Heart left ventricle (tissue), 13 donors: Measurements from ENCODE around the gene EEIG1.

ENCODE experiments used
- CTCF ChIP-seq, 12 donors: fragments of 200-600 bp; sonication (generic) in 4 of 12; IDR thresholded peaks; one replicate each; pipeline versions ENCODE4 v1.5.0 to v1.8.0; 2018 to 2022; ENCODE audit warnings: antibody characterized with exemption in 12 of 12, mild to moderate bottlenecking in 5 of 12
- POLR2A ChIP-seq, 2 donors: fragments of 450-650 bp; IDR thresholded peaks; one replicate each; pipeline ENCODE4 v1.6.1; 2017; ENCODE audit warnings: antibody characterized with exemption in 2 of 2, mild to moderate bottlenecking in 2 of 2, moderate library complexity in 2 of 2
- donor health status: ischemic (EF 13 %, LVEDD 7.1; RV severe dilation, severe dysfunction).
- donor health status: DM: no; HTN: yes; CAD: no.
- donor health status: DM: no; HTN: no; CAD: no.
- donor health status: ischemic (EF 25% LVEDD 6.9; RV normal size, moderate dysfunction).
- donor health status: ischemic (EF 25% LVEDD 5.7; RV mildly dilated, moderate dysfunction).
- donor health status: ischemic (EF 35%, LVEDD 5.7; RV mildly dilated, moderate dysfunction).
- donor health status: nonischemic (EF 11% LVEDD 7.7; RV severe dilation, severe dysfunction).
- donor health status: DM: yes; HTN: yes; CAD: no.
- donor health status: PGD.
- donor health status: ischemic (EF 29% LVEDD 5.4; RV normal size, mild dysfunction).
- donor health status: nonischemic (EF 23%, LVEDD 6.1; RV moderate dilation, normal function).

GRCh38 chr9:127981559-127982121 lies 851 bp upstream of the EEIG1 start:
- TF ChIP-seq CTCF (IDR thresholded peaks at IDR 0.05) (no peak), POLR2A (IDR thresholded peaks at IDR 0.05) (no peak)
